Vagina (tissue), 2 donors: ENCODE results near the gene CWC15. TPM values are rescaled to one million over a fixed set of nuclear protein-coding genes. Genes with fewer than 3 reads are reported as not detected.

Experiments
- DNase-seq, 2 donors: peaks; one replicate each; pipeline ENCODE4 v3.0.0-alpha.2; 2017; ENCODE audit errors: extremely low spot score in 2 of 2
- H3K27ac ChIP-seq: fragments of 200-600 bp; sonication (generic); one replicate; pipeline ENCODE4 v1.5.1; 2019
- H3K27me3 ChIP-seq: fragments of 200-600 bp; sonication (generic); one replicate; pipeline ENCODE4 v1.5.1; 2019
- H3K36me3 ChIP-seq, 2 donors: fragments of 200-600 bp; sonication (generic); one replicate each; pipeline ENCODE4 v1.5.1; 2017 to 2019
- H3K4me1 ChIP-seq: fragments of 200-600 bp; sonication (generic); one replicate; pipeline ENCODE4 v1.5.1; 2019
- H3K4me3 ChIP-seq, 2 donors: fragments of 200-600 bp; sonication (generic); 1 replicate in 1 of 2; 2 replicates in 1 of 2; pipeline ENCODE4 v1.5.1; 2016 to 2019
- H3K9me3 ChIP-seq: fragments of 200-600 bp; sonication (generic); one replicate; pipeline ENCODE4 v1.5.1; 2019
- CTCF ChIP-seq, 3 experiments: fragments of 450-650 bp in 2 of 3; fragments of 200-600 bp in 1 of 3; sonication (generic) in 1 of 3; IDR thresholded peaks; one replicate each; pipeline ENCODE4 v1.5.1; 2017 to 2019; ENCODE audit warnings: antibody characterized with exemption in 3 of 3, mild to moderate bottlenecking in 2 of 3, moderate library complexity in 2 of 3
- POLR2A ChIP-seq, 2 donors: fragments of 450-650 bp; IDR thresholded peaks; one replicate each; pipeline ENCODE4 v1.6.1; 2017; ENCODE audit warnings: antibody characterized with exemption in 2 of 2, mild to moderate bottlenecking in 2 of 2, moderate library complexity in 2 of 2
- POLR2AphosphoS5 ChIP-seq, 2 donors: sonication (generic); formaldehyde crosslinking; IDR thresholded peaks; one replicate each; pipeline ENCODE4 v1.9.0; 2017; ENCODE audit warnings: antibody characterized with exemption in 2 of 2, mild to moderate bottlenecking in 2 of 2, low read depth in 1 of 2; ENCODE audit not compliant: insufficient read depth in 1 of 2
- intact Hi-C: fragments of 100-400 bp; cut with DNase I; formaldehyde crosslinking; loops from one replicate; pipeline ENCODE4 v1.15.1; 2023
- total RNA-seq: library from RNA; depleted of rRNA; stranded (reverse); fragments of >200 nt; gene quantifications from one replicate; pipeline ENCODE4 v1.2.3, GENCODE V29; 2016

The CWC15 gene
- total RNA-seq, 1 donor from 2014 or later, result 38.1 TPM

GRCh38 chr11:94968334-94968958 is 4.9 kb downstream of the CWC15 start:
- TF ChIP-seq POLR2AphosphoS5 (IDR thresholded peaks at IDR 0.05; ENCODE audit: insufficient read depth in 1 of 2, low read depth in 1 of 2), result no peak
- TF ChIP-seq CTCF (IDR thresholded peaks at IDR 0.05), result peak in 2 of 3 experiments; percentile 23 to 36
- DNase-seq, result no peak
- Histone ChIP-seq H3K4me3 (no peak overlapping the region), H3K27me3 (no peaks in the 10 kb centered on the region), H3K4me1 (peaks cover 17% of the 10 kb centered on the region), H3K9me3 (no peaks in the 10 kb centered on the region), H3K27ac (no peak overlapping the region), H3K36me3 (peaks cover 0 to 77% of the 10 kb centered on the region in 2 donors)
- intact Hi-C loops, result no loop called here

GRCh38 chr11:94964934-94965333 is 8.4 kb downstream of the CWC15 start:
- H3K4me3 ChIP-seq, result no peak overlapping the region
- intact Hi-C loops, result no loop called here
- H3K36me3 ChIP-seq, result peaks cover 0 to 75% of the 10 kb centered on the region in 2 donors
- H3K27me3 ChIP-seq, result no peaks in the 10 kb centered on the region
- no peaks in the 10 kb centered on the region for H3K9me3 ChIP-seq
- no peak for DNase-seq
- no peak overlapping the region for H3K27ac ChIP-seq
- no peaks in the 10 kb centered on the region for H3K4me1 ChIP-seq
- TF ChIP-seq CTCF (IDR thresholded peaks at IDR 0.05) (no peak), POLR2AphosphoS5 (IDR thresholded peaks at IDR 0.05; ENCODE audit: insufficient read depth in 1 of 2, low read depth in 1 of 2) (no peak), POLR2A (IDR thresholded peaks at IDR 0.05) (no peak)

- intact Hi-C loops, result no loop called here
- Histone ChIP-seq H3K27ac (no peak overlapping the region), H3K27me3 (no peaks in the 10 kb centered on the region), H3K36me3 (peaks cover 0 to 46% of the 10 kb centered on the region in 2 donors), H3K9me3 (no peaks in the 10 kb centered on the region), H3K4me1 (peaks cover 5% of the 10 kb centered on the region), H3K4me3 (no peak overlapping the region)
- no peak for DNase-seq
- no peak for TF ChIP-seq CTCF (IDR thresholded peaks at IDR 0.05)
- no peak for TF ChIP-seq POLR2A (IDR thresholded peaks at IDR 0.05)
- TF ChIP-seq POLR2AphosphoS5 (IDR thresholded peaks at IDR 0.05; ENCODE audit: insufficient read depth in 1 of 2, low read depth in 1 of 2), result no peak
Observed at GRCh38 chr11:94961255-94961654, 12.1 kb downstream of the CWC15 start.

DNA sequence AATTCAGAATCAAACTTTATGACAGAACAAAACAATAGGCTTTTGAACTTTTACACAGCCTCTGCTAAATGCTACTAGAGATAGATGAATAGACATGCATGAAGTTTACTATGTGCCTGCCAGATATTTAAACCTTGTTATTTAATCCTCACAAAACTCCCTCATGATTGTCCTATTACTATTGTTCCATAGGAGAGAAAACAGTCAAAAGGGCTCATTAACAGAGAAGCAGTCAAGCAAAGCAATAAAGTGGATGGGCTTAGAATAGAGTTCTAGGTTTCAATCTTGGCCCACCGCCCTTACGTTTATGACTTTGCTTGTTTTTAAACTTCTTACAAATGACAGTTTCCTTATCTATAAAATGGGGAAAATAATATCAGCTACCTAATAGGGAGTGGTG is 12.9 kb downstream of the CWC15 start:
- H3K4me1 ChIP-seq, result peaks cover 5% of the 10 kb centered on the region
- no peak overlapping the region for H3K27ac ChIP-seq
- no peaks in the 10 kb centered on the region for H3K27me3 ChIP-seq
- TF ChIP-seq CTCF (IDR thresholded peaks at IDR 0.05) (no peak), POLR2A (IDR thresholded peaks at IDR 0.05) (no peak), POLR2AphosphoS5 (IDR thresholded peaks at IDR 0.05; ENCODE audit: insufficient read depth in 1 of 2, low read depth in 1 of 2) (no peak)
- intact Hi-C loops, result no loop called here
- DNase-seq, result no peak
- peaks cover 0 to 39% of the 10 kb centered on the region in 2 donors for H3K36me3 ChIP-seq
- H3K9me3 ChIP-seq, result no peaks in the 10 kb centered on the region
- no peak overlapping the region for H3K4me3 ChIP-seq

GRCh38 chr11:94959179-94959578 is 14.2 kb downstream of the CWC15 start:
- Histone ChIP-seq H3K36me3 (peaks cover 0 to 26% of the 10 kb centered on the region in 2 donors), H3K4me3 (no peak overlapping the region), H3K9me3 (no peaks in the 10 kb centered on the region), H3K4me1 (peaks cover 5% of the 10 kb centered on the region), H3K27me3 (no peaks in the 10 kb centered on the region), H3K27ac (peak overlapping the region; percentile 66)
- no peak for TF ChIP-seq POLR2AphosphoS5 (IDR thresholded peaks at IDR 0.05; ENCODE audit: insufficient read depth in 1 of 2, low read depth in 1 of 2)
- TF ChIP-seq CTCF (IDR thresholded peaks at IDR 0.05), result no peak
- no peak for TF ChIP-seq POLR2A (IDR thresholded peaks at IDR 0.05)
- intact Hi-C loops, result no loop called here
- no peak for DNase-seq
